KMS-11 (cell line): Measurements from ENCODE around the gene KIF9.
"Not testable (repeated sequence)": the region's sequence is repeated elsewhere in the genome, so short reads cannot be mapped to it uniquely, and the experiment has no call there.

ENCODE experiments used
- H2AFZ ChIP-seq: fragments of 200-600 bp; sonication (generic); 2 replicates; pipeline ENCODE4 v1.6.1; 2016; ENCODE audit warnings: antibody characterized with exemption, mixed run types, low read depth
- H3K27ac ChIP-seq: fragments of 200-600 bp; sonication (generic); 2 replicates; pipeline ENCODE4 v1.6.1; 2016; ENCODE audit warnings: mild to moderate bottlenecking, mixed run types
- H3K27me3 ChIP-seq: fragments of 200-600 bp; sonication (generic); 2 replicates; pipeline ENCODE4 v1.6.1; 2017; ENCODE audit warnings: mild to moderate bottlenecking, low read depth, mixed run types, moderate library complexity; ENCODE audit not compliant: insufficient read depth
- H3K36me3 ChIP-seq: fragments of 200-600 bp; sonication (generic); 2 replicates; pipeline ENCODE4 v1.6.1; 2017; ENCODE audit warnings: mild to moderate bottlenecking, mixed run types; ENCODE audit not compliant: insufficient read depth
- H3K4me1 ChIP-seq: fragments of 200-600 bp; sonication (generic); 2 replicates; pipeline ENCODE4 v1.6.1; 2016; ENCODE audit warnings: mild to moderate bottlenecking, low read depth, mixed run types; ENCODE audit not compliant: poor library complexity, severe bottlenecking
- H3K4me2 ChIP-seq: fragments of 200-600 bp; sonication (generic); 2 replicates; pipeline ENCODE4 v1.7.0; 2016; ENCODE audit warnings: mild to moderate bottlenecking, mixed run types
- H3K4me3 ChIP-seq: fragments of 200-600 bp; sonication (generic); IDR thresholded peaks from 2 replicates; pipeline ENCODE4 v1.6.1; 2017; ENCODE audit warnings: low read depth, low read length, mixed read lengths; ENCODE audit not compliant: insufficient read depth
- H3K79me2 ChIP-seq: fragments of 200-600 bp; sonication (generic); 2 replicates; pipeline ENCODE4 v1.6.1; 2016; ENCODE audit warnings: low read depth, mixed run types; ENCODE audit not compliant: insufficient read depth
- H3K9ac ChIP-seq: fragments of 200-600 bp; sonication (generic); 2 replicates; pipeline ENCODE4 v1.6.1; 2016; ENCODE audit warnings: mild to moderate bottlenecking, mixed run types
- H4K20me1 ChIP-seq: fragments of 200-600 bp; sonication (generic); 2 replicates; pipeline ENCODE4 v1.6.1; 2016; ENCODE audit warnings: mild to moderate bottlenecking, mixed run types; ENCODE audit not compliant: insufficient read depth
- TF ChIP-seq, protein P1 (sequence below): fragments of 200-600 bp; sonication (generic); conservative IDR thresholded peaks from 2 replicates; pipeline ENCODE4 v1.6.1; 2017; ENCODE audit warnings: low read depth, mild to moderate bottlenecking, antibody characterized with exemption, low read length, moderate library complexity, mixed read lengths

KIF9 gene

DNA sequence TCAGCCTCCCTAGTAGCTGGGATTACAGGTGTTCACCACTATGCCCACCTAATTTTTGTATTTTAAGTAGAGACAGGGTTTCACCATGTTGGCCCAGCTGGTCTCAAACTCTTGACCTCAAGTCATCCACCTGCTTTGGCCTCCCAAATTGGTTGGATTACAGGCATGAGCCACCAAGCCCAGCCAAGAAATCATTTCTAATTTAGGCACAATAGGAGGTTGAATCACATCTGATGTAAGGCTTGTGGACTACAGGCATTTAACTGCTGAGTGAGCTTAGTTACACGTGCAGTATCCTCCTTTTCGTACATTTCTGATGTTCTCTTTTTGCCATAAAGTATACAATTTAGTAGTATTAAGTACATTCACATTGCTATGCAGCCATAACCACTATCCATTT, 87.6 kb downstream of the KIF9 start:
- TF ChIP-seq, protein P1, sequence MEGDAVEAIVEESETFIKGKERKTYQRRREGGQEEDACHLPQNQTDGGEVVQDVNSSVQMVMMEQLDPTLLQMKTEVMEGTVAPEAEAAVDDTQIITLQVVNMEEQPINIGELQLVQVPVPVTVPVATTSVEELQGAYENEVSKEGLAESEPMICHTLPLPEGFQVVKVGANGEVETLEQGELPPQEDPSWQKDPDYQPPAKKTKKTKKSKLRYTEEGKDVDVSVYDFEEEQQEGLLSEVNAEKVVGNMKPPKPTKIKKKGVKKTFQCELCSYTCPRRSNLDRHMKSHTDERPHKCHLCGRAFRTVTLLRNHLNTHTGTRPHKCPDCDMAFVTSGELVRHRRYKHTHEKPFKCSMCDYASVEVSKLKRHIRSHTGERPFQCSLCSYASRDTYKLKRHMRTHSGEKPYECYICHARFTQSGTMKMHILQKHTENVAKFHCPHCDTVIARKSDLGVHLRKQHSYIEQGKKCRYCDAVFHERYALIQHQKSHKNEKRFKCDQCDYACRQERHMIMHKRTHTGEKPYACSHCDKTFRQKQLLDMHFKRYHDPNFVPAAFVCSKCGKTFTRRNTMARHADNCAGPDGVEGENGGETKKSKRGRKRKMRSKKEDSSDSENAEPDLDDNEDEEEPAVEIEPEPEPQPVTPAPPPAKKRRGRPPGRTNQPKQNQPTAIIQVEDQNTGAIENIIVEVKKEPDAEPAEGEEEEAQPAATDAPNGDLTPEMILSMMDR, result no peak
- Histone ChIP-seq H3K27me3 (no peaks in the 10 kb centered on the region), H3K4me3 (no peak overlapping the region), H3K79me2 (no peaks in the 10 kb centered on the region), H3K4me1 (no peaks in the 10 kb centered on the region), H2AFZ (no peak overlapping the region), H3K27ac (no peak overlapping the region), H4K20me1 (no peaks in the 10 kb centered on the region), H3K9ac (no peak overlapping the region), H3K36me3 (no peaks in the 10 kb centered on the region), H3K4me2 (no peak overlapping the region)

DNA sequence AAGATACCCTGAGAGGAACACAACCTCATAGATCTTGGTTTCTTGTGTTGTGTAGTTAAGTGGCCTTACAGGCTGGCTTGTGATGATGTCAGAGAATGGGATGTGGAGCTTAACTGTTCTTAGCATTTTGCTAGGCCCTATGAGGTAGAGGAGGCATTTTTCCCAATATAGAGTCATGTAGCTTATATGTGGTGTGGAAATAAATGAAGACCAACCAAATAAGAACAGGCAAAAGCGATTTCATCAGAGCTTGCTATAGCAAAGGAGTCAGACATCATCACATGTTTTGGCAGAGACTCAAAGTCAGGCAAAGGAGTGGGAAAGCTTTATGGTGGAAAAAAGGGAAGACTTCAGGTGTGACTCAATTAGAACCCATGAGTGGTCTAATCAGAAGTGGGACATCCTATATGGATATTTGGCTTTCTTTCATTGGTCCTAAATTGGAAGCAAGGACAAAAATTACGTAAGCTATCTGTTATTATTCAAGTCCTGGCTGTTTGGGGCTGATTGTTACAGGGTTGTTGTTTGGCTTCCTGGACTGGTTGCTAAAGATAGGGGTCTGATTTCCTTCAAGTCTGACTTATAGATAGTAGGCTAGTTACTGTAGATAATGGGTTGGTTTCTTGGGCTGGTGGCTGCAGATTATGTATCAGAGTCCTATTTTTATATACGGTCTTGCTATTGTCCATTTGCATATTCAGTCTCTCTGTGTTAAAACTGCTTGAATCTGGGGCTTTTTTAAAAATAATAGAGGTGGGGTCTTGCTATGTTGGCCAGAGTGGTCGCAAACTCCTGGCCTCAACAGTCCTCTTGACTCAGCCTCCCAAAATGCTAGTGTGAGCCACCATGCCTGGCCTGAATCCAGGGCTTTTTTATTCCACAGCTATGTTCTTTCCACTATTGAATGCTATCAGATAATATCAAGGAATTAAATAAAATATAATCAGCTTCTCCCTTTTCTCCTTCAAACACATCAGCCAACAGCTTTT, 88.4 kb downstream of the KIF9 start:
- Histone ChIP-seq H3K4me2 (no peak overlapping the region), H3K9ac (no peak overlapping the region), H3K4me3 (no peak overlapping the region), H3K27ac (no peak overlapping the region), H3K36me3 (no peaks in the 10 kb centered on the region), H2AFZ (no peak overlapping the region), H3K4me1 (no peaks in the 10 kb centered on the region), H3K79me2 (no peaks in the 10 kb centered on the region), H3K27me3 (no peaks in the 10 kb centered on the region), H4K20me1 (no peaks in the 10 kb centered on the region)
- TF ChIP-seq, protein P1, result no peak

DNA sequence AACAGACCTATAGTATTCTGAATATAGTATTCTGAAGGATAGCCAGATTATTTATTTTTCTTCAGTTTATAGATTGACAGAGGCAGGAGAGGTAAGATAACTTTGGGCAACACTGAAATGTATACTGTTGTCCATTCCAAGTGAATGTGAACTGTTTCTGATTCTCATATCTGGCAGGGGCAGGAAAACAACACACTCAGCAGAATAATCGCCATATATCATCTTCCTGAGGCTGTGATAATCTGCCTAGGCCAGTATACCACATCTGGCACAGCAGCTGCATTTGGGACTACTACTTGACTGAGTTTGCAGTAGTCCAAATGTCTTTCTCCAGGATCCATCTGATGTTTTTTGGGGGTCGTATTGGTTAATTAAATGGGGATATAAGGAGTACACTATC, 96.3 kb downstream of the KIF9 start:
- Histone ChIP-seq H3K4me3 (no peak overlapping the region), H3K4me1 (no peaks in the 10 kb centered on the region), H3K36me3 (no peaks in the 10 kb centered on the region), H3K79me2 (no peaks in the 10 kb centered on the region), H3K4me2 (no peak overlapping the region), H4K20me1 (no peaks in the 10 kb centered on the region), H3K9ac (no peak overlapping the region), H2AFZ (no peak overlapping the region), H3K27me3 (no peaks in the 10 kb centered on the region), H3K27ac (no peak overlapping the region)
- TF ChIP-seq, protein P1, result no peak

DNA sequence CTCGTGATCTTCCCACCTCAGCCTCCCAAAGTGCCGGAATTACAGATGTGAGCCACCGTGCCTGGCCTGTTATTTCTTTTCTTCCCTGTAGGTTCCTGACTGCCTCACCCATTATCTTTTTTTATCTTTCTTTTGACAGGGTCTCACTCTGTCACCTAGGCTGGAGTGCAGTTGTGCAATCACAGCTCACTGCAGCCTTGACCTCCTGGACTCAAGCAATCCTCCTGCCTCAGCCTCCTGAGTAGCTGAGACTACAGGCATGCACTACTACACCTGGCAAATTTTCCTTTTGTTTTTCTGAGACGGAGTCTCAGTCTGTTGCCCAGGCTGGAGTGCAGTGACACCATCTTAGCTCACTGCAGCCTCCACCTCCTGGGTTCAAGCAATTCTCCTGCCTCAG, 100.9 kb downstream of the KIF9 start:
- H3K4me1 ChIP-seq, H3K27ac ChIP-seq, H3K36me3 ChIP-seq, H3K9ac ChIP-seq, H3K79me2 ChIP-seq, H2AFZ ChIP-seq, H3K4me3 ChIP-seq, H3K27me3 ChIP-seq, H4K20me1 ChIP-seq, H3K4me2 ChIP-seq: not testable (repeated sequence)

DNA sequence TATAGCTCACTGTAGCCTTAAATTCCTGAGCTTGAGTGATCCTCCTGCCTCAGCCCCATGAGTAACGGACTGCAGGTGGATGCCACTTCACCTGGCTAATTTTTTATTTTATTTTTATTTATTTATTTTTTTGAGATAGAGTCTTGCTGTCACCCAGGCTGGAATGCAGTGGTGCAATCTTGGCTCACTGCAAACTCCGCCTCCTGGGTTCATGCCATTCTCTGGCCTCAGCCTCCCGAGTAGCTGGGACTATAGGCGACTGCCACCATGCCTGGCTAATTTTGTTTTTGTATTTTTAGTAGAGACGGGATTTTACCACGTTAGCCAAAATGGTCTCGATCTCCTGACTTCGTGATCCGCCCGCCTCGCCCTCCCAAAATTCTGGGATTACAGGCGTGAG, 102.6 kb downstream of the KIF9 start:
- H3K36me3 ChIP-seq, H4K20me1 ChIP-seq, H3K79me2 ChIP-seq, H2AFZ ChIP-seq, H3K4me2 ChIP-seq, H3K9ac ChIP-seq, H3K27me3 ChIP-seq, H3K27ac ChIP-seq, H3K4me3 ChIP-seq: not testable (repeated sequence)
- peaks cover 17% of the 10 kb centered on the region for H3K4me1 ChIP-seq
